ENCODE data around the gene KRTAP10-1. TPM values are rescaled to one million over a fixed set of nuclear protein-coding genes. Genes with fewer than 3 reads are reported as not detected.

The KRTAP10-1 gene
- total RNA-seq, 1 experiment from 2014 or later: not detected

- H3K4me1 Mint-ChIP-seq: 0 out of 2 replicates have a peak, but pooled peaks cover 5% of the 10 kb centered on the region
- ATAC-seq (no peak), DNase-seq (ENCODE audit: low spot score) (peak; percentile 10)
- POLR2A ChIA-PET: interaction anchor here (1.1 kb wide), 1 partner anchor 10 kb away, joined by 3 read pairs; no protein-coding TSS in a partner anchor
- H3K4me3 Mint-ChIP-seq: no peak overlapping the region
- no peaks in the 10 kb centered on the region for H3K36me3 Mint-ChIP-seq
- no peaks in the 10 kb centered on the region; the same call in 1 of the 2 replicates for H3K27me3 Mint-ChIP-seq (ENCODE audit: low read depth)
- peaks cover 10% of the 10 kb centered on the region for H3K9me3 Mint-ChIP-seq
- H3K27ac Mint-ChIP-seq: no peak overlapping the region
- no peak for TF ChIP-seq ZNF138 (CRISPR knock-in tag; conservative IDR thresholded peaks at IDR 0.05)
- TF ChIP-seq ZNF232 (CRISPR knock-in tag; IDR thresholded peaks at IDR 0.05): no peak
- TF ChIP-seq SP1 (CRISPR knock-in tag; conservative IDR thresholded peaks at IDR 0.05): no peak
- no peak for TF ChIP-seq GTF2I (CRISPR knock-in tag; conservative IDR thresholded peaks at IDR 0.05)
- TF ChIP-seq KAT7 (CRISPR knock-in tag; IDR thresholded peaks at IDR 0.05; ENCODE audit: borderline replicate concordance): no peak
- no peak for TF ChIP-seq ZNF121 (CRISPR knock-in tag; IDR thresholded peaks at IDR 0.05)
- CTCF ChIA-PET: interaction anchor here (1.4 to 3.7 kb wide), 2 partner anchors 11 to 272 kb away, joined by 4 to 21 read pairs; no protein-coding TSS in a partner anchor
Observed at GRCh38 chr21:44521301-44521927, 18.6 kb downstream of the KRTAP10-1 start.

DNA sequence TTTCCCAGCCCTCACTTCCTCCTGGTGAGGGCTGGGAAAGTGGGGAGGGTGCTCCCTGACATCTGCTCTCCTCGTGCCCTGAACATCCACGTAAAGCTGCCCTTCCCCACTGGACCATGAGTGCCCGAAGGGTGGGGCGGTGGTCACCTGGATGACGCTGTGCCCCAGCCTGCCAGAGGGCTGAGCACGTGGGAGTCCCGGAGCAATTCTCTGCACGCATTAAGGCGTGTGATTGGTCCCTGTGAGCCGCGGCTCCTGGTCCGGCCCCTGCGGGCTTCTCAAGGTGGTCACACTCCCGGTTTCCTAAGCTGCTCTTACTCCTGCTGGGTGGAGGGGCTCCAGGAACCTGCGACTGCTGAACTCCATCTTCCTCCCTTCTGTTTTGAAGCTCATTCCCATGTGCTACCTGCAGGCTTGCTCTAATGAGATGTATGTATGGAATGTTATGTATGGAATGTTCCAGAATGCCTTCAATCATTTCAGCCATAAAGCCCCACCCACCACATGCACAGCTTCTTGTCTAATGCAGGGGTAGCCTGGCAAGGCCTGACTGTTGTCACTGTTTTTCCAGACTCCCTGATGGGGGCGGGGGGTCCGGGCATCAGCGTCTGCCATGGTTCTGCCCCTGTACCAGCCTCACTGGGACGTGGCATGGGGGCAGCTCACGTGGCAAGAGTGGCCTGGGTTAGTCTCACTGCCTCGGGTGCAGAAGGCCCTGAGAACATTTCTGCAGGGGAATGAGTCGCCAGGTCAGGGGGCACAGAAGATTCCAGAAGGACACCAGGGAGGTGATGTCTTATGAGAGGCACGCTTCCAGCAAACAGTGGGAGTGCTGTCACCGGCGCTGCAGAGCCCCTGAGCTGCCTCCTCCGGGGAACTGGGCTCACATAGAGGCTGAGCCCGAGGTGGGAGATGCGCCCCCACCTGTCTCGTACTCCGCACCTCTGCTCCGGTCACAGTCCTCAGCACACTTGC, 19.4 kb downstream of the KRTAP10-1 start:
- TF ChIP-seq, protein P1, sequence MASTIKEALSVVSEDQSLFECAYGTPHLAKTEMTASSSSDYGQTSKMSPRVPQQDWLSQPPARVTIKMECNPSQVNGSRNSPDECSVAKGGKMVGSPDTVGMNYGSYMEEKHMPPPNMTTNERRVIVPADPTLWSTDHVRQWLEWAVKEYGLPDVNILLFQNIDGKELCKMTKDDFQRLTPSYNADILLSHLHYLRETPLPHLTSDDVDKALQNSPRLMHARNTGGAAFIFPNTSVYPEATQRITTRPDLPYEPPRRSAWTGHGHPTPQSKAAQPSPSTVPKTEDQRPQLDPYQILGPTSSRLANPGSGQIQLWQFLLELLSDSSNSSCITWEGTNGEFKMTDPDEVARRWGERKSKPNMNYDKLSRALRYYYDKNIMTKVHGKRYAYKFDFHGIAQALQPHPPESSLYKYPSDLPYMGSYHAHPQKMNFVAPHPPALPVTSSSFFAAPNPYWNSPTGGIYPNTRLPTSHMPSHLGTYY (CRISPR knock-in tag; IDR thresholded peaks at IDR 0.05): no peak
- no peak for TF ChIP-seq SP1 (CRISPR knock-in tag; conservative IDR thresholded peaks at IDR 0.05)
- TF ChIP-seq, protein P2, sequence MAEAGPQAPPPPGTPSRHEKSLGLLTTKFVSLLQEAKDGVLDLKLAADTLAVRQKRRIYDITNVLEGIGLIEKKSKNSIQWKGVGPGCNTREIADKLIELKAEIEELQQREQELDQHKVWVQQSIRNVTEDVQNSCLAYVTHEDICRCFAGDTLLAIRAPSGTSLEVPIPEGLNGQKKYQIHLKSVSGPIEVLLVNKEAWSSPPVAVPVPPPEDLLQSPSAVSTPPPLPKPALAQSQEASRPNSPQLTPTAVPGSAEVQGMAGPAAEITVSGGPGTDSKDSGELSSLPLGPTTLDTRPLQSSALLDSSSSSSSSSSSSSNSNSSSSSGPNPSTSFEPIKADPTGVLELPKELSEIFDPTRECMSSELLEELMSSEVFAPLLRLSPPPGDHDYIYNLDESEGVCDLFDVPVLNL (CRISPR knock-in tag; IDR thresholded peaks at IDR 0.05; ENCODE audit: borderline replicate concordance, low read depth): no peak
- no peak for TF ChIP-seq TEAD4 (CRISPR knock-in tag; IDR thresholded peaks at IDR 0.05)
- TF ChIP-seq ZNF232 (CRISPR knock-in tag; IDR thresholded peaks at IDR 0.05): no peak
- no peak for TF ChIP-seq TP53 (CRISPR knock-in tag; IDR thresholded peaks at IDR 0.05)
- POLR2A ChIA-PET: interaction anchor here (1.1 kb wide), 1 partner anchor 11 kb away, joined by 3 read pairs; no protein-coding TSS in a partner anchor
- H3K36me3 Mint-ChIP-seq: no peaks in the 10 kb centered on the region
- DNase-seq (ENCODE audit: low spot score): peak; percentile 11
- H3K4me3 Mint-ChIP-seq: no peak overlapping the region
- no peaks in the 10 kb centered on the region; the same call in 1 of the 2 replicates for H3K27me3 Mint-ChIP-seq (ENCODE audit: low read depth)
- no peak for ATAC-seq
- 0 out of 2 replicates have a peak, but pooled peaks cover 5% of the 10 kb centered on the region for H3K4me1 Mint-ChIP-seq
- peaks cover 10% of the 10 kb centered on the region for H3K9me3 Mint-ChIP-seq
- H3K27ac Mint-ChIP-seq: no peak overlapping the region
- CTCF ChIA-PET: interaction anchor here (0.7 to 3.7 kb wide), 2 partner anchors 10 to 33 kb away, joined by 3 to 21 read pairs; no protein-coding TSS in a partner anchor

GRCh38 chr21:44519346-44520325, 20.4 kb downstream of the KRTAP10-1 start:
- H3K4me1 Mint-ChIP-seq: 0 out of 2 replicates have a peak, but pooled peaks cover 5% of the 10 kb centered on the region
- ATAC-seq (no peak), DNase-seq (ENCODE audit: low spot score) (no peak)
- POLR2A ChIA-PET: no interaction called here
- peaks cover 10% of the 10 kb centered on the region for H3K9me3 Mint-ChIP-seq
- H3K27me3 Mint-ChIP-seq (ENCODE audit: low read depth): no peaks in the 10 kb centered on the region; the same call in 1 of the 2 replicates
- no peaks in the 10 kb centered on the region for H3K36me3 Mint-ChIP-seq
- TF ChIP-seq ZNF512 (CRISPR knock-in tag; IDR thresholded peaks at IDR 0.05; ENCODE audit: borderline replicate concordance) (no peak), ZNF416 (CRISPR knock-in tag; IDR thresholded peaks at IDR 0.05) (no peak), NR3C1 (CRISPR knock-in tag; conservative IDR thresholded peaks at IDR 0.05; ENCODE audit: low read depth) (no peak), ZNF263 (CRISPR knock-in tag; IDR thresholded peaks at IDR 0.05; ENCODE audit: low read depth) (no peak), OVOL2 (CRISPR knock-in tag; IDR thresholded peaks at IDR 0.05; ENCODE audit: borderline replicate concordance) (no peak)
- TF ChIP-seq, protein P1 (CRISPR knock-in tag; IDR thresholded peaks at IDR 0.05): no peak
- CTCF ChIA-PET: interaction anchor here (0.7 to 3.7 kb wide), 3 partner anchors 9 to 273 kb away, joined by 3 to 21 read pairs (median 3); no protein-coding TSS in a partner anchor
- no peak overlapping the region for H3K27ac Mint-ChIP-seq
- no peak overlapping the region for H3K4me3 Mint-ChIP-seq

Measured in WTC11 (cell line).